Measurements from ENCODE around the gene GALM. TPM values are rescaled to one million over a fixed set of nuclear protein-coding genes. Genes with fewer than 3 reads are reported as not detected.

The GALM gene
- total RNA-seq, result 4.8 and 6.7 TPM in 2 replicates

DNA sequence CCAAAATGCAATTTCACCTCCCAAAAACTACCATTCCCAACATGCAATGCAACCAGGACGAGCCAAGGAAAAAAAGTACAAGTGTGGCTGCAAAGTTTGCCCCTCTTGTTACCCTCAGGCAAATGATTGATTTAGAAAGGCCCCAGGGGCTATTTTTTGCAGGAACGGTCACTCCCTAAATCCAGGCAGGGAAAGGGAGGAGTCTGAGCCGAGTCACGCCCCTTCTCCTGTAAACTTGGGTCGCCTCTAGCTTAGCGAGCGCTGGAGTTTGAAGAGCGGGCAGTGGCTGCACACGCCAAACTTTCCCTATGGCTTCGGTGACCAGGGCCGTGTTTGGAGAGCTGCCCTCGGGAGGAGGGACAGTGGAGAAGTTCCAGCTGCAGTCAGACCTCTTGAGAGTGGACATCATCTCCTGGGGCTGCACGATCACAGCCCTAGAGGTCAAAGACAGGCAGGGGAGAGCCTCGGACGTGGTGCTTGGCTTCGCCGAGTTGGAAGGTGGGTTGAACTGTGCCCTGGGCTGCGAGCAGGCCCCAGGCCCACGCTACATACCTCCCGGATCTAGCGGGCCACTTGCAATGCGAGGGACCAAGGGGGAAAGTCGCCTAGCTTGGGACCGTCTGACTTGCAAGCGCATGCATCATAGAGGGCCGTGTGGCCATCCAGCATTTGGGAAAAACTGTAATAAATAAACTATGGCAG, at the start of gene GALM:
Gene GALM (plus strand): TSS at position 261 of the 702 bp plus-strand sequence. CDS start 48 bp downstream, at position 309.

DNA sequence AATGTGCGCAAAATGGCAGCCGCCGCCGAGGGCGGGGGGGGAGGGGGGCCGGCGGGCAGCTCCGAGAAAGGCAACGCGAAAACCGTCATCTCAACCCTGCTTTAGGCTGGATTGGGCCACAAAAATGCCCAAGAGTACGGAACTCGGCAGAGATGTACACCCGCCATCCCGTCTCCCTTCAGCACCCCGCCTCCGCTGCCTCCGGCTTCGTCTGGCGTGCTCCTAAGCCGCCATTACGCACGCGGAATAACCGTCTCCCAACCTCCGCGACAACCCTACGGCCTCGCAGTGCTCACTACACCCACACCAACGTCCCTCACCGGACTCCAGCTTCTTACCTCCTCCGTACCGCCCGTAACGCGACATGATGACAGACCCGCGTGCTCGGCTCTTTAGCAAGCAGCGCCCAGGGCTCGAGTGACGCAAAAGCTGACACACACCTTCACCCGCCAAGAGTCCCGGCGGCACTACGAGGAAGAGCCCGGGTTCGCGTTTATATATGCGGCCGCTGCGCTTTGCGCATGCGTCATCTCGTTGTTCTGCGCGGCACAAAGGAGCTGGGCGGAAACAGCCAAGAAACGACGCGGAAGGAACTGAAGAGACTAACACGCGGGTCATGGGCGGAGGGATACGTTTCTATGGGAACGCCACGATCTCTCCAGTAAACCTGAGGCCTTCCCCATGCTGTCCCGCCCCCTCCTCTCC, 85.1 kb downstream of the GALM start, which contains the start of gene SRSF7:
Gene SRSF7 (minus strand): TSS at position 471 of the 705 bp plus-strand sequence. CDS start 105 bp downstream, at position 366.

Other genes starting within 250 kb of the GALM start
- gene HNRNPLL, start 63.2 kb upstream of the GALM start, total RNA-seq, result 42.7 and 46.1 TPM in 2 replicates
- gene SRSF7, start 85.2 kb downstream of the GALM start, total RNA-seq, result 120 and 130 TPM in 2 replicates
- 6.2 and 7.9 TPM in 2 replicates for gene GEMIN6, start 112.1 kb downstream of the GALM start, total RNA-seq
- gene DHX57, start 209.8 kb downstream of the GALM start, total RNA-seq, result 12.0 and 18.3 TPM in 2 replicates
- gene MORN2, start 209.9 kb downstream of the GALM start, total RNA-seq, result 10.3 and 13.8 TPM in 2 replicates
- under 0.01 and 0.26 TPM in 2 replicates for gene ARHGEF33, start 223.8 kb downstream of the GALM start, total RNA-seq